ENCODE measurements around the gene HAGH.

The HAGH gene

DNA sequence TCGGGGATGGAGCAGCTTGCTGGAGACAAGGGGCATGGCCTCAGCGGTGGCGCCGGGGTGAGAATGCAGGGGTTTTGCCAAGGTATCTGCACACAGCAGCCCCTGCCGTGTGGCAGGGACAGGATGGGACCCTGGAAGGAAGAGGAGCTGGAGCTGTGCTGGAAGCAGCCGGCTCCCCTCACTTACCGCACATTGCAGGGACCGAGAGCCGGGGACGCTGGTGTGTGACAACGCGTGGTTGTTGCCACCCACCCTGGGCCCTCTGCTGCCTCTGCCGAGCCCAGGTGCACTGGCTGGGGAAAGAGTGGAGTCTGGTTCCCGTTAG, 40.8 kb downstream of the HAGH start:
- DNase-seq = no peak

DNA sequence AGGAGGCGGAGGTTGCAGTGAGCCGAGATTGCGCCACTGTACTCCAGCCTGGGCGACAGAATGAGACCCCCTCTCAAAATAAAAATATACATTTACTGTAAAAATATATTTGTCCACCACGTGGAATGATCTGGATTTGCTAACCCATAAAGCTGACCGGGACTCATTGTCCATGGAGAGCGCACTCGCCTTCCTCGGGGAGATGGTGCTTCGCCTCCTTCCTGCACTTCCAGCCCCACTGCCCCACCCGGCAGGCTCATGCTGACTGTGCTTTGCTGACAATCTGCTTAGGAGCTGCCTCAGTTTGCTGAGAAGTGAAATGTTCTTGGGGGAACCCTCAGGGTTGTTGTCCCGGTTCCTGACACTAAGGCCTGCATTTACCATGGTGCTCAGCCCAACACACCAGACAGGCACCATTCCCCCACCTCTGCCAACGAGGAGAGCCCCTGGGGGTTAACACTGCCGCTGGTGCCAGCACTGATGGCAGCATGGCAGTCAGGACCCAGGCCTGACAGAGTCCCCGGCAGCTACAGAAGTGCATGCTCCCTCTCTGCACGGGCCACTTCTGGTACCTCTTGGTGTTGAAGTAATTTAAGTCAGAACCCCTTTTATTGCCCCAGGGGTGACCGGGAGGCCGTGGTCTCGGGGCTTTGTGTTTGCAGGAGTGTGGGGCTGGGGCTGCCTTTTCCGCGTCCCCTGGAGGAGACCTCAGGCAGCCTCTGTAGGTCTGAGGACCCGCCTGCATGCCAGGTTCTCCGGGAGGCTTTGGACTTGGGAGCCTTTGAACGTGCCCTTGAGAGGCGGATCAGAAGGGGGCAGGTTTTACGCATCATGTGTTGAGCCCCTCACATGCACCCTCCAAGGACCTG, 41.4 kb downstream of the HAGH start:
- DNase-seq = no peak

- DNase-seq = peak; percentile 99
These were observed 44.0 kb downstream of the HAGH start, which contains the start of the genes NUBP2 and SPSB3 for GRCh38 chr16:1782408-1783264. Gene NUBP2 (plus strand): TSS chr16:1782960. CDS start chr16:1783021, 61 bp downstream. Gene SPSB3 (minus strand): TSS chr16:1782571. CDS start chr16:1781483, 1,088 bp downstream.

DNA sequence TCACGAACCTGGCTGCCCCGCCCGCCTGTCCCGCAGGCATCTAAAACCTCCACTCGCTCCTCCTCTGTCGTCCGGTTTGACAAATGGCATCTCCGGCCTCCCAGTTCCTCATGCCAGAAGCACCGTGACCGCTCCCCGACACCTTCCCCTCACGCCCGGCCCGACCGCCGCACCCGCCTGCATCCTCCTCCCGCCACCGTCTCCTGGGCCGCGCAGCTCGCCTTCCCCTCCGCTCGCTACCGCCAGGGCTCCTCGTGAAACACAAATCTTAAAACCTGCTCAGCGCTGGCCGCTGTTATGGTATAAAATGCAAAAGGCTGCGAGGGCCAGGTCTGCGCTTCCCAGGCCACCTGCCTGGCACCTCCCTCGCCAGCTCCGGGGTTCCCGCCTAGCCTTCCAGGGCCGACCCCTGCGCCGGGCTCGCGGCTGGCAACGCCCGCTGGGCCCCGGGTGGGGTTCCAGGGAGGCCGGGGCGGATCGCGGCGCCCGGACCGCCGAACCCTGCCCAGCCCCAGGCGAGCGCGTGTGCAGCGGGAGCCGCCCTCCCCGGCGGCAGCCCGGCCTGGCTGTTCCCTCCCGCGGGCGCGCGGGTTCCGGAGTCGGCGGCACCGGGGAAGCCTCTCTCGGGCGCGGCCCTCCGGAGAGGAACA, 44.7 kb downstream of the HAGH start:
- no peak for DNase-seq

DNA sequence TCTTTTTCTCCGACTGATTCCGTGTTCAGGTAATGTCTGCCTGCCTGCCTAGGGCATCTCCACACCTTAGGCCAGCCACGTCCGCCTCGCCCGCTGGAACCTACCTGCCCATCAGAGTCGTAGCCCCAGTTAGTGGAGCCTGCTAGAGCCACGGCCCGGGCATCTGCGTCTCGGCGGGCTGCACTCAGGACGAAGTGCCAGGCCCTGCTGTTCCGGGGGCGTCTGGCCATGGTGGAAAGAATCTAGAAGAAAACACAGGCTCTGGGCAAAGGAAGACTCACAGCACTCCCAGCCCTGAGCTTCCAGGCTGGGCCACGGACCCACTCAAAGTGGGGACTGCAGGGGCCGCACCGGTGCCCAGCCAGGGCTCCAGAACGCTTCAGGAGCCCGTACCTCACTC, 45.4 kb downstream of the HAGH start:
- DNase-seq = no peak

GRCh38 chr16:1780677-1781072, 46.0 kb downstream of the HAGH start:
- DNase-seq = no peak

GRCh38 chr16:1779741-1780676, 46.6 kb downstream of the HAGH start:
- DNase-seq = no peak

DNA sequence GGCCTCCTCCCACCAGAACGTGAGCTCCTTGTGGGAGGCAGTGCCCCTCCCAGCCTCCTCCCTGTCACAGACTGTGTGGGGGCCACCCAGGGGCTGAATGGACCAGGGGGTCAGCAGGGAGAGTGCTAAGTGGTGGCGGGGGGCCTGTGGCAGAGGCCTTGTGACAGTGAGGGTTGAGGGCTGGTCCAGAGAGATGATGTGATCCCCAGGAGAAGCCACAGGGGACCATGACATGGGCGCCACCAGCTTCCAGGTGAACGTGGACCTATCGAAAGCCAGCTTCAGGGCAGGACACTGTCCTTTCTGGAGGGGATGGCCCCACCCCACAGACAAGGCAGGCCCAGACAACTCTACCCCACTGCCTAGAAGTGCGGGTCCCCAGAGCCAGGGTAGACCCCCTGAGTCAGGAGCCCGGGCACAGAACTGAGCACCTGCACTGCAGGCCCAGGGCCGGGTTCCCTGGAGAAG, 47.4 kb downstream of the HAGH start:
- DNase-seq = no peak

DNA sequence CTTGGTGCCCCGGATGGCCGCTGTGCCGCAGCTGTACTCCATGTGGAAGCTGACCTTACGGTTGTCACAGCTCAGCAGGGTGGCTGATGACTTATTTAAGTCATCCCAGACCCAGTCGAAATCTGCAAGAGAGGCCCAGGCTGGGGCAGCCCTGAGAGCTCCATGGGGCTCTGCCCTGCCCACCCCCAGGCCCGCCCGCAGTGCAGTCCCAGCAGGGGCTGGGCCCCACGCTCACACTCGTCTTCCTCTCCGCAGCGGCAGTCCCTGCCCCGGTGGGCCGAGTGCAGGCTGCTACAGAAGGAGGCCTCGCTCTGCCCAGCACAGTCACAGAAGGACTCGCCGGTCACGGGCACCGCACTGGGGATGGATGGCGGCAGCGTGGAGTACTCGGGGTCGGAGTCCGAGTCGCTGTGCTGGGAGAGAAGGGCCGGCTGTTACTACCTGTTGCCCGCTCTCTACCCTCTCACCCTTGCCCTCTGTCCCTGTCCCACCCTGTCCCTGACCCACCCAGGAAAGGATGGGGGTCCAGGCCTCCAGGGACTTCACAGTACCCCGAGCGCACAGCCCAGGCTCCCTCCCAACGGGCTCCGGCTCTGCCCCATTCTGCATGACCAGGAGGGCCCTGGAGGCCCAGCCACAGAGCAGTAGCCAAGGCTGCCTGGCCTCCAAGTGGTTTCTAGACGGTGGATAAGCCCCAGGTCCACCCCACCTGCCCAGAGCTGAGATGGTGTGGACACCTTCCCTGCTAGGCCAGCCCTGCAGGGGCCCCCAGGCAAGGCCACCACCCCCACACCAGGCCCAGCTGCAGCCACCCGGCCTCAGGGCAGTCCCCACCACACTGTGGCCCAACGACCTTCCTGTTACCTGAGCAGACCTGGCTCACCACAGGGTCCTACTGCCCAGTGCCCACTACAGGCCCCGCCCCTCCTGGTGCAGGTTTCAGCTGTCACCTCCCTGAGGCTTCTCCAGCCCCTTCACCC, 48.1 kb downstream of the HAGH start:
- no peak for DNase-seq

- no peak for DNase-seq
These were observed 49.0 kb downstream of the HAGH start for GRCh38 chr16:1777375-1778199.

GRCh38 chr16:1776991-1777374, 49.6 kb downstream of the HAGH start:
- no peak for DNase-seq

- no peak for DNase-seq
These were observed 50.0 kb downstream of the HAGH start for GRCh38 chr16:1776672-1776955.

DNA sequence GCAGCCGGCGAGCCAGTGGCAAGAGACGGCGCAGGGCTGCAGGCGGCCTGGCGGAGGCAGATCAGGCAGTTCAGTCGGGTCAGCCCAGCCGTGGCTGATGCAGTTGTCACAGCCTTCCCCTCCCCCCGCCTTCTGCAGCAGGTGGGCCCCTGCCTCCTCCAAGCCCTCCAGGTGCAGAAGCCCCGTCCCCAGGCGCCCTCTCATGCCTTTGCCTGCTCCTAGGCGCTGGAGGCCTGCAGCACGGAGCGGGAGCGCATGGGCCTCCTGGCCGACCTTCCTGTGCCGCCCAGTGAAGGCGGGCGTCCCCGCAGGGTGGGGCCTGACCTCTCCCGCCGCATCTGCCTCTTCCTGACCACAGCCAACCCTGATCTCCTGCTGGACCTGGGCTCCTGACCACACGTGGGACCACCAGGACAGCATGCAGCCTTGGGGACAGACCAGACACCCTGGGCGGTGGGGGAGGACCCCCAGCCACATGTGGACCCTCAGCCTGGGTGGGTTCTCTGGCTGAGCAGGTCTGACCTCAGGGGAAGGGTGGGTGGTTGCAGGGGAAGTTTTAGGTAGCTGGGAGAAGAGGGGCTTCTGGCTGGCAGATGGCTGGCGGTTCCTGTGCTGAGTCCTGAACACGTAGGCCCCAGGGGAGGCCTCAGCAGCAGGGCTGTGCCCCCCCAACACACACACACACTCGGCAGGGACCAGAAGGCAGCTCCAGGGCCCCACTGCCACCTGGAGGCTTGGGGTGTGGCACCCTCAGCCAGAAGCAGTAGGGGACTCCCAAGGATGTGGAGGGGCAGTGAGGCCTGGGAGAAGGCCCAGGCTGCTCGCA, 50.6 kb downstream of the HAGH start:
- no peak for DNase-seq

GRCh38 chr16:1775006-1775845, 51.4 kb downstream of the HAGH start:
- DNase-seq = no peak

GRCh38 chr16:1774448-1774780, 52.2 kb downstream of the HAGH start:
- no peak for DNase-seq

GRCh38 chr16:1773703-1774447, 52.8 kb downstream of the HAGH start:
- peak; percentile 48 for DNase-seq

- peak; percentile 61 for DNase-seq
These were observed 53.5 kb downstream of the HAGH start, which contains the start of gene MRPS34 for GRCh38 chr16:1772908-1773702. Gene MRPS34 (minus strand): TSS chr16:1773134. CDS start chr16:1773119, 15 bp downstream.

Data from KG1 (cell line).